Muscle of back (tissue), 11 donors: Measurements from ENCODE around the gene PTHLH. TPM values are rescaled to one million over a fixed set of nuclear protein-coding genes. Genes with fewer than 3 reads are reported as not detected.
A peak's percentile ranks its signal among the peaks of the same experiment; 100 is the strongest.

Experiments used
- DNase-seq, 3 donors: peaks; one replicate each; pipeline versions ENCODE4 v3.0.0 to v3.0.0-alpha.2; 2013
- polyA plus RNA-seq, 10 donors: library from polyadenylated mRNA; unstranded; fragments of 120-200 nt; gene quantifications; one replicate each; pipeline ENCODE4 v1.2.1, GENCODE V29; 2013; ENCODE audit not compliant: insufficient read length in 10 of 10

PTHLH gene
- polyA plus RNA-seq, 10 donors: 1.4 to 8.7 (median 2.6) TPM

DNA sequence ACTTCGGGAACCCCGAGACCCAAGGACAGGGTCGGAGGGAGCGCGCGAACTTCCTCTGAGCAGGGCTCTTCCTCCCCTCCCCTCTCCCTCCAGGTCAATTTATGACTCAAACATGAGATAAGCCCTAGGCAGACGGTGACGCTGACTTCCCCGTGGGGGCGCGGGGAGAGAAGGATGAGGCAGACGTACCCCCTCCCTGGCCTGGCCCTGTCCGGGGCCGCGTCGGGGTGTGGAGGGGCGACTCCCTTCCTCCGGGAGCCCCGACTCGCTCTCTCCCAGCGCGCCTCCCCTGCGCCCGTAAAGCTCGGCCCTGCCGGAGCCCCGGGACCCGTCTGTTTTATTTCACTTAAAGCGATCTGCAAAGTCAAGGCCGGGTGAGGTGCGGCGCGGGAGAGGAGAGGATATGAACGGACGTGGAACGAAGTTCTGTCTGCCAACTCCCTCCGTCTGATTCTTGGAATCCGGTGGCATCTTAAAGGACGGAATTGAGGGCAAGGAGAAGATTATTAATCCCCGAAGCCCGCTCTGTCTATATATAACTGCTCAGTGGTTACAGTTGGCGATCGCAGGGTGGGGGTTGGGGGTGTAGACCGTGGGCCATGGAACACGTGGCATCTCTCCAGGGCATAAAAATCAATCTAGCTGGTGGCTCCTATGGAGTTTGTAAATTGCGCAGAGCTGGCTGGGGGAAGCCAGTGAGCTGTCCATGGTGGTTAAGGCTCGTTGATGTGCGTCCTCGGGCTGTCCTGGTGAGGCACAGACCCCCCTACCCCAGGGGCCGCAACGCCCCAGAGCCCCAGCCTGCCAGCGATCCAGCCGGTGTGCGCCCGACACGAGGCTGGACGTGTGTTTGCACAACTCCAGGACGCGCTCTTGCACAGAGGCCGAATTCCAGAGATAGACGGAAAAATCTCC, 2.9 kb upstream of the PTHLH start:
- peak; percentile 20 to 76 (median 51) for DNase-seq

DNA sequence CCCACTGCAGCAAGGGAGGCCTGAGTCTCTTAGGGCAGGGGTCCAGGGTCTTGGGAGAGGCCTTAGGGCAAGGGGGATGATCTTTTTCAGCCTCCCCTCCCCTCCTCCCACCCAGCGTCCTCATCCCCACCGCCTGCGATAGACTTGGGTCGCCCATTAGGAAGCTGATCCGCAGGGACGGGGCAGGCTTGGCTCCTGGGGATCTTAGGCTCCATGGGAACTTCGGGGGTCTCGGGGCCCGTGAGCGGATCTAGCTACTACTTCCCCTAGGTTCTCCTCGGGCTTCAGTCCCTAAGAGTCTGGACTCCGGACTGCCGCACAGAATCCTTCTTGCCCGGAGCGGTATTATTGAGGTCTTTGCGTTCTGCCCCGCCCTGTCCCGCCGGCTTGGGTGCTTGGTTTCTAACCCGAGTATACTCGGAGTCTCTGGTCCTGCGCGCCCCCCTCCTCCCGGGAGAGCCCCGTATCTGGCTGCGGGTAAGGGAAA, 2.2 kb upstream of the PTHLH start:
- DNase-seq: peak in 1 of 3 donors; percentile 7

DNA sequence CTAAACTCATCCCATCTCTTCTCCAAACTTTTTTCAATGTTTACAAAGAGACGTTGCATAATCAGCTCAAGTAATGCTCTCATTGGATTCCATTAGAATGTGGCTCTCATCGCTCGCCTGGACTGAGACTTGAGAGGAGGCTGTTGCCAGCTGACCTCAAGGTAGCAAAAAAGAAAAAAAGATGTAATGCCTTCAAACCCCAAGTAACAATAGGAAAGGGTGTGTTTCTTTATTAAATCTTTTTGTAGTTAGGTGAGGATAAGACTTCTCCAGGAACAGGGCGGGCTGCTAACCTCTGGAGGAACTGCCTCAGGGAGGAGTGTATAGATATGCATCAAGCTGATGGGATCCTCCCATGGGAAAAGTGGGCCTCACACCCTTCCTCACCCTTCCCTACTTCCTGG, 956 bp upstream of the PTHLH start:
- no peak for DNase-seq

DNA sequence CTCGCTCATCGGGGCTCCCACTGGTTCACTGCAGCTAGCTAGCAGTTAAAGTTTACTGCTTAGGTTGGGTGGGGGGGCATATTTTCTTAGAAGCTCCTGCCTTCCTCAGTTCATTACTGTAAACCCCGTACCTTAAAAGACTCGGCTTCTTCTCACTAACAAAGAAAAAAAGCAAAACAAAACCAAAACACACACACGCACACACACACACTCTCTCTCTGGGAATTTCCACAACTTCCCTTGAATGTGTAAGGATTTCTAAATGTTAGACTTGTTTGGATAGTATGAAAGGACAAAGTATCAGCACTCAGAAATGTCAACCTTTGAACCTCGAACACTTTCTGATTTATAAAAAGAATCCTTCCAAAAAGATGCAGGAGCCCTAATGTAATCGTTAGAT, 927 bp downstream of the PTHLH start:
- no peak for DNase-seq

DNA sequence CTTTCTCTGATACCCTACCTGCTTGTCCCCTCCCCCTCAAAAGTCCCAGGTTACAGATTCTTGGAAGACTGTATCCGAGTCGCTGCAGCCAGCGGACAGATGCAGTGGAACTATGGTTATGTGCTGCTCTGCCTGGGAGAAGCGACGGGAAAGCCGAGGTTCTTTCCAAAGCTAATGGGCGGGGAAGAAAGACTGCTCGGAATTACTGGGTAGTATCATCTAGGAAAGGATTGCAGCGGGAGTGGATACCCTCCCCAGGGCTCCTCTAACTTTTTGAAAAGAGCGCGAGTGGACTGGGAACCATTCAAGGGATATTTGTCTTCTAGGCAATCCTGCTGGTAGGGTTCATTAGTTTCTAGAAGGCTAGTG, 1.4 kb downstream of the PTHLH start:
- peak; percentile 21 to 71 (median 44) for DNase-seq

DNA sequence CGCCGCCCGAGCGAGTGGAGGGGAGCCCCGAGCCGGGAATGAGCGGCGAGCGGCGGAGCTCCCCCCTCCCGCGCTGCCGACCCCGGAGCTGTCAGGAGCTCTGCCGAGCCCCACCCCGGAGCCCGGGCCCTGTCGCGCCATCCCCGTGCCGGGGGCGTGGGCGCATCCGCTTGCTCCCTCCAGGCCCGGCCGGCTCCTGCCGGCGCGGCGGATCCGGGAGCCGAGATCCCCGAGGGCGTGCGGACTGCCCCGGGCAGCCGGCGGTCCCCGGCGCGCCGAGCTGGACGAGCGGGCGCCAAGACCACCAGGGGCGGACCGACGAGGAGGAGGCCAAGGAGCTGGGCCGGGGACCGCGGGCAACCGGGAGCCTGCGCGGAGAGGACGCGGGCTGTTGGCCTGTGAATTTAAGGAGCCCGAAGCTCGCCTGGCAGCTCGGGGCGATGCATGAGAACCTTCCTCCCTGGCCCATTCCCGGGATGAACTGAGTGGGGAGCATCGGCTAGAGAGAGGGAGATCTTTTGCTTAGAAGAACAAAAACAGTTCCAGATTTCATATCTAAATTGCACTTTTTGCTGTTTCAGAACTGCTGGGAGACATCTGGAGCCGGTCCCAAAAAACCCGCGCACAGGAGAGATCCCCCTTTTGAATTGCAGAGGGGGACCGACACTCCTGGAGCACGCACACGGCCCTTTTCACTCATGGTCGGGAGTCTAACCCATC, 2.0 kb downstream of the PTHLH start:
- DNase-seq: peak; percentile 14 to 78 (median 44)

DNA sequence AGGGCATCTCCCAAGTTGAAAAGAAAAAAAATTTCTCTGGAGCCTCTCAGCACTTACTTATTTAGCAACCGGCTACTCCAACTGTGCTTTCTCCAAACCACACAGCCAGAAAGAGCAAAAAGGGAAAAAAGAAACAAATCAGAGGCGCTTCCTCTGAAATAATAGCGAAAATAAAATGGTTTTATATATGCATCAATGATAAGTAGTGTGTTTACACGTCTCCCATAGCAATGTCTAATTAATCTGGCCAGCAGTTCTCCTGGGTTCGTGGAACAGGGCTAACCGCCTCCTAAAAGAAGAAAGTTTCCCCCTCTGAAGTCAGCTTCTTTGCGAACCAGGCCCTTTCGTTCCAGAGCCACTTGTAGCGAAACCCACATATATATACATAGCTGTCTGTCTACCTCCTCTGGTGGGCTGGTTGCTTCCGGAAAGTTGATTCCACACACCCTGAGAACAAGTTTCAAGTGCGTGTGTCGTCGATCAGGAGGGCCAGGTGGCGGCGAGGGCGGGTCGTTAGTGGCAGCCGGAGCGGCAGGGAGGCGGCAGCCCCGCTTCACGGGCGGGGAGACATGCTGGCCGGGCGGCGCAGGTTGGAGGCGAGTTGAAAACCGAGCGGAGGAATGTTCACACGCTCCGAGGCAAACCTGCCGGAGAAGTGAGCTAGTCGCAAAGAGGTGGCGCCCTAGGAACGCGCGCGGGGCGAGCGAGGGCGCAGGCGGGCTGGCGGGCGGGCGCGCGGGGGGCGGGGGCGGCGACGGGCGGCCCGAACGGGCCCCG, 2.7 kb downstream of the PTHLH start:
- peak; percentile 45 to 78 (median 48) for DNase-seq

DNA sequence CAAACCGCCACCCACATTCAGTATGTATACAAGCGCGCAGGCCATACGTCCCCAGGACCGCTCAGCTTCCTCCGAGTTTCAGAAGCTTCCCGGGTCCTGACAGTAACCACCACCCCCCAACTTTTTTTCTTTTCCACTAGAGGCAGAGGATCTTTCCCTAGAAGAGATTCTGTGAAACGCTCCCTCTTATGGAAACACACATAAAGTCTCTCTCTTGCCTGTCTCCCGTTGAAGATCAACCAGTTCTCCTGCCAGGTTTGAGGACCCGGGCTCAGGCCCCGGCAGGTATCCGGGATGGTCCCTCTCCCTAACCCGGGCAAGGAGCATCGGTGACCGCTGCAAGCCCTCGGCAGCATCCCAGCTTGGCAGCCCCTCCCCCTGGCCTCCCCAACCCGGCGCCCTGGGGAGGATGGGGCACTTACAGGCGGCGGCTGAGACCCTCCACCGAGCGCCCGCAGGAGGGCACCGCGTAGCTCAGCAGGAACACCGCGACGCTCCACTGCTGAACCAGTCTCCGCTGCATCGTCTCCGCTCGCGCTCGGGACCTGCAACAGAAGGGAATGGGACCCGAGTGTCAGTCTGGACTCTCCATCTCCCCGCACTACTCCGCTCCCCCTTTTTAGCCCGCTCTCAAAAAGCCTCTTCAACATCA, 3.4 kb downstream of the PTHLH start:
- peak in 1 of 3 donors; percentile 61 for DNase-seq

DNA sequence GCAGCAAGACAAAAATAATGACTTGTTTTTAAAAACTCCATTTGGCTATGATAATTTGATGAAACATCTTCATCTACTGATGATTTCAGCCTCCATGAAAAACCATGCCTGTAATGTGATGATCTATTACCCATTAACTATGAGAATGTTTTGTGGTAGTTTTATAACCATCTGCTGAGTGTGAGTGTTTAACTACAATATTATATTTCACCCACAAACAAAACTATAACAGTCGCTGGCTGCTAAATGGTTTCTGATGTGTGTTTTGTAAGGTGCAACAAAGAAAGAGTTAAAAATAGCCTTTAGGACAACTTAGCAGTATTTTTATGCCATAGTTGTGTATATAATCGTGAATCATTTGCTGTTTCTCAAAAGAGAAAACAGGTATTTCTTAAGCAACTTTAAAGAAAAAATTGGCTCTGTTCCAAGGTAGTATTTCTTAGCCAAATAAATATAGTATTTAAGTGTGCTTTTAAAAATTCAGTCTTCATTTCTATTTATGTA, 4.9 kb downstream of the PTHLH start:
- peak in 1 of 3 donors; percentile 35 for DNase-seq

DNA sequence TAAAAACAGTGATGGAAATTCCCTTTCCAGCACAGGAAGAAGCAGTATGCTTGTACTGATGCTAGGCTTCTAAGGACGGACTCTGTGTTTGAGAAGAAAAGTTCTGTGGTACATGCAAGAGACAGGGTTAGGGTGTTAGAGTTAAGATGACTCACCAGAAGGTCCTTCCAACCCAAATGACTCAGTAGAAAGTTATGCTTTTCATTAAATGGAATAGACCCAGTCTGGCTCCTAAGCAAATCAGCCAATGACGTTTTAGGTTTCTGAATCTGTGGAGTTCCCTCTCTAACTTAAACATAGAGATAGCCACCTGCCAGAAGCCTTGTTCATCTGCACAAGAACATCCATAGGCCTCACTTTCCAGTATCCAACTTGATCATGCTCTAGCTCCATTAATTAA, 5.7 kb downstream of the PTHLH start:
- peak in 1 of 3 donors; percentile 83 for DNase-seq

DNA sequence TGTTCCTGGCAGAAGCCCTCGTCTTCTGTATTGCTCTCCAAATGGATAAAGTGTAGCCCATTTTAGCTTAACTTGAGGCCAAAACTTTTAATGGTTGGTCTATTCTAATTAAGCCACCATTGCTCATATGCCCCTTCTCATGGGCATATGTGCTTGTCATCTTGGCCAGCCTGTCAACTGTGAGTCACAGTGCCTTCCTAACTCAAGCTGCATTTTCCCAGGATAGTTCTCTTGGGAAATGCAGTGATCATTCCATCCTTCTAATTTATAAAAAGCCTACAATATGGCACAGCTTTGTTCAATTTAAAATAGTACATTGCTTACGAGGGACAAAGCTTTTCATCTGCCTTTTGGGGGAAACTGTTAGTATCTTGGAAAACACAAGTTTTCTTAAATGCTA, 6.6 kb downstream of the PTHLH start:
- DNase-seq: no peak

DNA sequence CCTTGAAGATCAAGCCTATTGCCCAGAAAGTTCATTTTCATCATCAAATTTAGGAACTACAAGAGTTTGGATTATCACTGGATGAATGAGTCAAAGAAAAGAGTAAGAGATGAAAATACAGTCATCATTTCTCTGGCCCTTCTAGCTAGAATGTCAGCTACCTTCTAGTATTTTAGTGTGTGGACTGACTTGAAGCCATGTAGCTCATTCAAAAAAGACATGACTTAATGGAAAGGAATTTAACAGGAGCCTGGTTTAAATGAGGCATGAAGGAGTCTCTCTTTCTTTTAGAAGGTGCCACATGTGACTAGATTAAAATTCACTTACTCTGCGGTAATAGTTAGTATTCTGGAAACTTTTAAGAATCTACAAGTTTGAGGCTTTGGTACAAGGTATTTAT, 7.1 kb downstream of the PTHLH start:
- DNase-seq: peak in 1 of 3 donors; percentile 34

DNA sequence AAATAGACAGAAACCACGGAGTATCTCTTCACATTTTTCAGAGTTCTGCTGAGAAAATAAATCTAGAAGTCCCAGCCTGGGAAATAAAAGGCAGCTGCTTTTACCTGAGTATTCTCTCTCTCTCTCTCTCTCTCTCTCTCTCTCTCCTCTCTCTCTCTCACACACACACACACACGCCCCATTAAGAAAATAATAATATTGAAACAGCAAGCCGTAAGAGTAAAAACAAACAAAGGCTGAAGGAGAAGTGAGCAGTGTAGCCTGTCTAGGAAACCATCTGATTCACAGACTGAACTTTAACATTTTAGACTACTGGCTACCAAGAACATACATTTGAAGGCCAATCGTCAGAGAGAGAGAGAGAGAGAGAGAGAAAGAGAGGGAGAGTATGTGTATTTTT, 8.4 kb downstream of the PTHLH start:
- DNase-seq: no peak

DNA sequence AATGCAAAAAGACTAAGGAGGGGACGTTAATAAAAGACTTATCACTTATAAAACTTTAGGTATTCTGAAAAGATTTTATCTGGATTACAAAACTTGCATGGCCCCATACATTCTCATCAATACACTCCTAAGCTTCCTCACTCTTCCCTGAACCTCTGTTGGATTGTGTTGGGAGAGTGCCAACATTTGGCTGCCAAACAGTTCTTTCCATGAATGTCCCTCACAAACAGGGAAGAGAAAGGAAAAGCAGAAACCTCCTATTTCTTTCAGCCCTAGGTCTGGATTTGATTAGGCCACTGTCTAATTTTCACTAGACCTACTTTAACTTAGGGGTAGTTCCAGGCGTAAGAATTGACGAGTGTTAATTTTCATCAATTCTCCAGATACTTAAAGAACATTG, 11.7 kb downstream of the PTHLH start:
- DNase-seq: peak in 2 of 3 donors; percentile 72 to 75

DNA sequence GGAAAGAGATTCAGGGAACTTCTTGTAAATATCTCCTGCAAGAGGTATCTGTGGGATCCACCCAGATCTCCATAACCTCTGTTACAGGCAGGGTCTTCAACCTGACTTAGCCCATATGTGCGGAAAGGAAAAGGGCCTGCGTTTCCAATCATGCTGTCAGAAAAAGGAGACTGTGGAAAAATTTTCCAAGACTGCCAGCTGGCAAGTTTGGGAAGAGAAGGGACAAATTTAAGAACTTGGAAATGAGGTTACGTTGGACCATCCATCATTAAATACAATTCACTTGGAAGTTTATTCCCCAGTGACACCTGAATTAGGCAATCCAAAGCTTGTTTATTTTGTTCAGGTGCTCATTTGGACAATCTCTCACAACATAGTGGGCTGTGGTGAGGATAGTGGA, 13.9 kb downstream of the PTHLH start:
- DNase-seq: peak in 2 of 3 donors; percentile 34 to 63

DNA sequence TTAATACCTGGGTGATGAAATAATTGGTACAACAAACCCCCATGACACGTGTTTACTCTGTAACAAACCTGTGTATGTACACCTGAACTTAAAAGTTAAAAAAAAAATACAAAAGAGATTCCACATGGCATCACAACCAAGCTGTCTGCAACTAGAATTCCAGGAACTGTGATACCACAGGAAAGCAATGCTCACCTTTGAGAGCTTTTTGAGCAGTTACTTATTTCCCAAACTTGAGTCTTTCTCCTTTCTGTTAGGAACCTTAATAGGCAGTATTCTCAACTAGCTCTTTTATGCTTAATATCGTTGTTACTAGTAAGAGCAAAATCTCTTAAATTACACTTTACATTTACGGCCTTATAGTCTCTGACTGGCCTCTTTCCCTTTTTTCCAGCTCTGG, 15.2 kb downstream of the PTHLH start:
- no peak for DNase-seq

DNA sequence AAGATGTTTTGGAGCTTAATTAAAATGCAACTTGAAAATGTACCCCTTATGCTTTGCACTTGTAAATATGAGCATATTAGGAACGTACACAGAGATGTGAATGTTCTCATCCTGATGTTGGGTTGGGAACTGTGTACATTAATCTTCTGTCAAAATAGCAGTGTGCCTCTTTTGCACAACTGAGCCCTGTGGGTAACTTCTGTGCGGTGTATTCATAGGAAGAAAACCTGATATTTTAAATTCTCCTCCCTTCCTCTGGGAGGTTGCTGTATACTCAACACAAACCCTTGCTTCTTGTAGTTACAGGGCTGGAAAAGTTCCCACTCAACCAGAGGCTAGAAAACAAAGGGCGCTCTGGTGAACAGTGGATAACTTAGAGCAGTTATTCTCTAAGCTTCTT, 18.7 kb downstream of the PTHLH start:
- no peak for DNase-seq

DNA sequence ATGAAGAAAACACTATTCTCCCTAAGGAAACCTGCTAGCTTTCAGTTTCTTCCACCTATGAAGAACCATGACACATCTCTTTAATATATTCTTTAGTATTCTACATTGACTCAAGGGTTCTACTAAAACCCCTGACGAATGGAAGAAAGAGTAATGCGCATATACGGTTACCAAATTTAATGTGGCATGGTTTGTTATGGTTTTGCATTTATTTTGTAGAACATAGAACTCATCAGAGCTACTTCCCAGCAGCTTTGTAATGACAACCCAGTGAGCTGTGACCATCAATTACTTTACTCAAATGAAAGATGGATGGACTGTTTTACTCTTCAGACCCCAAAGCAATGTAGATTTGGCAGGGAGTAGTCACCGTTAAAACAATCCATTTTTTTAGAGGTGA, 19.2 kb downstream of the PTHLH start:
- no peak for DNase-seq

DNA sequence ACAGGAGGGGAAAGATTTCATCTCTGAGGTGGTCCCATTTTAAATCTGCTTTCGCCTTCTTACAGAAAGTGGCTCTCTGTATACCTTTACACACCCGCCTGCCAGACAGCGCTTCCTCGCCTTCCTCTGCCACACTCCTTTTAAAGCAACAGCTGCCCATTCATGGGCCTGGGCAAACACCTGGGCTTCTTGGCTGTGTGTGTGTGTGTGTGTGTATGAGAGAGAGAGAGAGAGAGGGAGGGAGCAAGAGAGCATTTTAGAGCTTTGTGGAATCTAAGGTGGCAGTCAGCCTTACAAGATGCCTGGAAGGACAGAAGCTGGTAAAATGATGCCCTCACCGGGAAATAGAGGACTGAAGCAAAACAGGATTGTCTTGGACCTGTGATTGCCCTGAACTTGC, 20.0 kb downstream of the PTHLH start:
- DNase-seq: no peak

DNA sequence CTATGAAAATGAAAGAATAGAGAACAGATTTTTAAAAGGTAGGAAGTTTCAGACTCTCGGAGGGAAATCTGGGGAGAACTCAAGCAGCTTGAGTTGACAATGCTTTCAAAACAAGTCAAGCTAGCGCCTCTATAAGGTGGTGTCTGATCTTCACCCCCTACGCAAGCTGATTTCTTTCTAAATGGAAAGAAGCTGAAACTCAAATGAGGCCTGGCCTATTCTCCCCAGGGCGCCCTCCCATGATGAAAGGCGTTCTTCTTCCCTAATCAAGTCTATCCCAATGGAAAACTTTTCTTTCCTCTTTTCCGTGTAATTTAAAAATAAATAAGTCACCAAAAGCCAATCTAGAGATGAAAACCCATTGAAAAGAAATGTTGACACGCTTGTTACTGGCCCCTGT, 20.6 kb downstream of the PTHLH start:
- no peak for DNase-seq

DNA sequence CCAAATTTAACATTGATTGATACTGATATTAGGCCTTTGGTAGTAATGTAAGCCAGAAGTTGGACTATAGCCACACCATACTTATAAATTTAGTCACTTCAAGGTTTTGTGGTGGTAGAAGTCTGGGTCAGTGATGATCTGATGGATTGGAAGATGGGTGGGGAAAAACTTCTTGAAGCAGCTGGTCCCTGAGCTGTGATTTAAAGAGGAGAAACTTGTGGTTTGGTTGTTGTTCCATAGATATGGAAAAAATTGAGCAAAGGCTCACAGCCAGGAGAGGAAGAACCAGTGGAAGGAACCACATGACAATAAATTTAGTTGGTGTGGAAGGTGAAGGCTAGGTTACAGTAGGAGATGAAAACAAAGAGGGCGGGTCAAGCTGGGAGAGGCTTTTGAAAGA, 26.1 kb downstream of the PTHLH start:
- DNase-seq: no peak
